Activated effector memory CD4-positive, alpha-beta T cell treated with Interleukin-2 at 50 U/mL for 16 hours (primary cell): ENCODE measurements around the gene ENPP4.
"Not testable (repeated sequence)": the region's sequence is repeated elsewhere in the genome, so short reads cannot be mapped to it uniquely, and the experiment has no call there.

ENCODE experiments used
- DNase-seq: peaks from one replicate; pipeline ENCODE4 v3.0.0-alpha.2; 2020

ENPP4 gene, protein sequence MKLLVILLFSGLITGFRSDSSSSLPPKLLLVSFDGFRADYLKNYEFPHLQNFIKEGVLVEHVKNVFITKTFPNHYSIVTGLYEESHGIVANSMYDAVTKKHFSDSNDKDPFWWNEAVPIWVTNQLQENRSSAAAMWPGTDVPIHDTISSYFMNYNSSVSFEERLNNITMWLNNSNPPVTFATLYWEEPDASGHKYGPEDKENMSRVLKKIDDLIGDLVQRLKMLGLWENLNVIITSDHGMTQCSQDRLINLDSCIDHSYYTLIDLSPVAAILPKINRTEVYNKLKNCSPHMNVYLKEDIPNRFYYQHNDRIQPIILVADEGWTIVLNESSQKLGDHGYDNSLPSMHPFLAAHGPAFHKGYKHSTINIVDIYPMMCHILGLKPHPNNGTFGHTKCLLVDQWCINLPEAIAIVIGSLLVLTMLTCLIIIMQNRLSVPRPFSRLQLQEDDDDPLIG

DNA sequence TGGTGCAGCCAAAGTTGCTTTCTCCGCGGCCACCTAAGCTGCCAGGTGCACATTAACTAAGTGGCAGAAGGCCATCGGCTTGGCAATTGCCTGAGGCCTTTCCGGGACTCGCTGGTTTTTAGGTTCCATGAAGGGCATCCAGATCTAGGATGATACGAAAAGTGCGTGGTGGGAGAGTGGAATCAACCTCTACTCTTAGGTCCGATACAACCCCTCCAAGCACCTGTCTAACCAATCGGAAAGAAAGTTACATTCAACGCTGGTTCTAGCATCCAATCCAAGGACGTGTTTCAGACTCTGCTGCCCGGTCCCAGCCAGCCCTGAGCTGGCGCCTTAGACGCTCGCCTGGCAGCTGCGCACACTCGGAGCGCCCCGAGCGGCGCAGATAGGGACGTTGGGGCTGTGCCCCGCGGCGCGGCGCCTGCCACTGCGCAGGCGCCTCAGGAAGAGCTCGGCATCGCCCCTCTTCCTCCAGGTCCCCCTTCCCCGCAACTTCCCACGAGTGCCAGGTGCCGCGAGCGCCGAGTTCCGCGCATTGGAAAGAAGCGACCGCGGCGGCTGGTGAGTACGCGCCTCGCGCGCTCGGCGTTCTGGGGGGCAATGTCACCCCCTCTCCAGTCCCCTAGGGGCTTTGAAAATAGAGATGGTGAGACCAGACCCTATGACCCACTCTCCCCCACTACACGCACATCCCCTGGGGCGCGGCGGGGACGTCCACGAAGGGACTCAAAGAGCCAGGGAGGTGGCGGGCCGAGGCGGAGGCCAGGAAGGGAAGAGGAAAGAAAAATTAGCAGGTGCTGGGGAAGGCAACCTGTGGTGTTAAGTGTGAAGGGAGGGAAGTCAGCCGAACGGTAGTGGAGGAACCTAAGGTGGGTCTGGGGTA lies at the start of gene ENPP4:
TSS of gene ENPP4 (plus strand) at position 361 of the 883 bp plus-strand sequence. CDS start 9,595 bp downstream, outside the sequence.
- peak; percentile 87 for DNase-seq

DNA sequence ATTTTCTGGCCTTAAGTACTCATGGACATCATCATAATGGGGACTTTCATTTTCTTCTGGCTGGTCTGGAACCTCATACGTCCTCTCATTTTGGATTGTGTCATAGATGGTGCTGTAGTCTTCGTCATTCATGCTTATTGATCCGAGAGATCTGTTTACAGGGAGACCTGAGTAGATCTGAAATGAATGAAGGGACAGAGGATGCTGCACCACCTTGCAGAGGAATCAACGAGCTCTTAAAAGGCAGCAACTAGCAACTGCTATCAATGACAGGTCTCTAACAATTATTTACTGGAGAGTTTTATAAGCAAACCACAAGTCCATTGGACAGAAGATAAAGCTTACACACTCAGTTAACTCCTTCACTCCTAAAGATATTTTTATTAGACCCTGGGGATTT lies 49.7 kb upstream of the ENPP4 start:
- DNase-seq, result no peak

DNA sequence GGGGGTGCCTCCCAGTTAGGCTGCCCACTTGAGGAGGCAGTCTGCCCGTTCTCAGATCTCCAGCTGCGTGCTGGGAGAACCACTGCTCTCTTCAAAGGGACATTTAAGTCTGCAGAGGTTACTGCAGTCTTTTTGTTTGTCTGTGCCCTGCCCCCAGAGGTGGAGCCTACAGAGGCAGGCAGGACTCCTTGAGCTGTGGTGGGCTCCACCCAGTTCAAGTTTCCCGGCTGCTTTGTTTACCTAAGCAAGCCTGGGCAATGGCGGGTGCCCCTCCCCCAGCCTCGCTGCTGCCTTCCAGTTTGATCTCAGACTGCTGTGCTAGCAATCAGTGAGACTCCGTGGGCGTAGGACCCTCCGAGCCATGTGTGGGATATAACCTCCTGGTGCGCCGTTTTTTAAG lies 44.1 kb upstream of the ENPP4 start:
- DNase-seq, result not testable (repeated sequence)

DNA sequence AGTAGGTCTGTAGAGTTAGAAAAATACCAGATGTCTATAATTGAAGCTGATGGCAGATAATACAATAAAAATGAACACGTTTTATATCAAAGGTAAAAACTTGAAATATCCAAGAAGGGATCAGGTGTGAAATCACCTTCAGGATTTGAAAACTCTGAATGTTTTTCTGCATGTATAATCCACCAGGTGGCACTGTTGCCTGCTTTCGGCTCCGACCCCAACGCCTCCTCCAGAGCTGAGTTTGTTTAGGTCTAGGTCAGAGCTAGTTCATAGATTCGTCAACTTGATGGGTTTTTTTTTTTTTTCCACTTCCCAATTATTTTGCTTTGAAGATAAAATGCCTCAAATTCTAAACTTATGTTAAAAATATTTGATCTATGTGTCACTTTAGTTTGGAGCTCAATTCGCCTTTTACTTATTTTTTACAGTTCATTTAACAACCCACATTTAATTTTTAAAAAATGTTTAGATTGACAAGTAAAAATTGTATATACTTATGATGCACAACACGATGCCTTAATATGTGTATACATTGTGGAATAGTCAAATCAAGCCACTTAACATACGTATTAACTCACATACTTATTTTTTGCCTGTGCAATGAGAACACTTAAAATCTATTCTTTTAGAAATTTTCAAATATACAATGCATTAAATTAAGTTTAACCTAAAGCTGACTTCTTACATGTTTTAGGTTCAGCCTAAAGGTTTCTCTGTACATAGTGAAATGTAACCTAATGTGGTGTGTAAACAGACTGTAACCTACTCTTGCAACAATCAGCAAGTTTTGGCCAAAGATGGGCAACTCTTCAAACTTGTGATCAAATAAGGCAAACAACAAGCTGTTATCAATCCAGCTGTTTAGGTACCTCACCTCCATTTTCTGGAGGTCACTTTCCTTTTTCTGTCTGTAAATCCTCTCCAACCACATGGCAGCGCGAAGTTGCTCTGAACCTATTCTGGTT lies 39.4 kb upstream of the ENPP4 start:
- peak; percentile 34 for DNase-seq

DNA sequence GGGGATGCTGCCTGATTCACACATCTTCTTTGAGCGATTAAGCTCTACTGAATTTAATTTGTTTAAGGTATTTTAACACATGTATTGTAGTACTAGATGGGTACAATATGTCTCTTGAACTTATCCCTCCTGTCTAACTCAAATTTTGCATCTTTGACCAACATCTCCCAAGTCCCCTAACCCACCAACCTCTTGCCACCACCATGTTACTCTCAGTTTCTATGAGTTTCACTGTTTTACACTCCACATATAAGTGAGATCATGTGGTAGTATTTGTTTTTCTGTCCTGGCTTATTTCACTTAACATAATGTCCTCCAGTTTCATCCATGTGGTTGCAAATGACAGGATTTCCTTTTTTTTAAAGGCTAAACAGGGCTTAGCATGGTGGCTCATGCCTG lies 38.7 kb upstream of the ENPP4 start:
- no peak for DNase-seq

DNA sequence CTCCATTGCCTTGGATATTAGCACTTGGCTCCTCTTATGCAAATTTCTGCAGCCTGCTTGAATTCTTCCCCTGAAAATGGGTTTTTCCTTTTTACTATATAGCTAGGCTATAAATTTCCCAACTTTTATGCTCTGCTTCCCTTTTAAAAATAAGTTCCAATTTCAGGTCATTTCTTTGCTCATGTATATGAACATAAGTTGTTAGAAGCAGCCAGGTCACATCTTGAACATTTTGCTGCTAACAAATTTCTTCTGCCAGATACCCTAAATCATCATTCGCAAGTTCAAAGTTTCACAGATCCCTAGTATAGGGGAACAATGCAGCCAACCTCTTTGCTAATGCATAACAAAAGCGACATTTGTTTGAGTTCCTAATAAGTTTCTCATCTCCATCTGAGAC lies 34.5 kb upstream of the ENPP4 start:
- DNase-seq, result no peak

DNA sequence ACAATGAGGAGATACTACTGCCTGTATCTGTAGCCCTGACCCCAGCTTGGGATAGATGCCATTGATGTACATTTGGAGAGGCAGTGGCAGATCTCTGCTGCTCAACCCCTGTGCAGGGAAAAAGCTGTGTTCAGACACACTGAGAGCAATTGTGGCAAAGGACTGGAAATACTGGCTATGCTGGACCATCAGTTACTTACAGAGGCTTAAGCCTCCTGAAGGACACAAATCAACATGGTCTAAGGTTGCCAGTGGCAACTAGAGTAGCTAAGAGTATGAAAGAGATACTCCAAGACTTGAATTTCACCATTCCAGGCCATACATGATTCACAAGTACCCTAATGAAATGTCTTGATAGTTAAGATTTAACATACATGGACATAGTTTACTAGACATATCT lies 32.4 kb upstream of the ENPP4 start:
- DNase-seq, result no peak

DNA sequence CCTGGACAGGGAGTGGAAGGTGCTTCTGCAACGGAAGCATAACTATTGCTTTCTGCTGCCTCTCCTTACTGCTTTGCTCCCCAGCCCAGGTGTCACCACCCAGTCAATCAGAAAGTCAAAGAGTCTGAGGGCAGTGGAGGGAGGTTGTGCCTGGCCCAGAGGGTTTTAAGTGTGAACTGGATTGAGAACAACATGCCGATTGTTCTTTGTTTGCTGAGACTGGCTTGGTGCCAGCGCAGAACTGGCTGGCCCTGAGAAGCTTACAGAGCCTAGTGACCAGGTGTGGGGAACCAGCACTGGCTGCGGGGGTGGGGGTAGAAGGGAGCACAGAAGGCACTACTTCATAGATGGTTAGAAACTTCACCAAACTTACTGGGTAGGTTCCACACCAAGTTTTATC lies 31.1 kb upstream of the ENPP4 start:
- no peak for DNase-seq

DNA sequence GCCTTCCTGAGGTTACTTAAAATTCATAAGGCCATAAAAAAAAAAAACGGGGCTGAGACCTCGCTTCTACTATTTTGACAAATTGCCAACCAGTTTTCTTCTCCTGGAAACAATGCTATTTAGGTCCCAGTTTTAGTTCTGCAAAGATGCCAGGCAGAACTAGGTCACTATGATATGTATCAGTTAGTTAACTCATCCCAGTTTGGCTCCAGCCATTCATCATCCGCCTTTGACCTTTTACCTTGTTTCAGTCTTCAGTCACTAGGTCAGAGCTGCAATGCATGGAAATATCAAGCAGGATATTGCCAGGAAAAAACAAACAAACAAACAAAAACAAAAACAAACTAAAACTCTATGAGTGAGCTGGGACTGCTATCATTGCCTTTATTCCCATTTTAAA lies 29.8 kb upstream of the ENPP4 start:
- no peak for DNase-seq

DNA sequence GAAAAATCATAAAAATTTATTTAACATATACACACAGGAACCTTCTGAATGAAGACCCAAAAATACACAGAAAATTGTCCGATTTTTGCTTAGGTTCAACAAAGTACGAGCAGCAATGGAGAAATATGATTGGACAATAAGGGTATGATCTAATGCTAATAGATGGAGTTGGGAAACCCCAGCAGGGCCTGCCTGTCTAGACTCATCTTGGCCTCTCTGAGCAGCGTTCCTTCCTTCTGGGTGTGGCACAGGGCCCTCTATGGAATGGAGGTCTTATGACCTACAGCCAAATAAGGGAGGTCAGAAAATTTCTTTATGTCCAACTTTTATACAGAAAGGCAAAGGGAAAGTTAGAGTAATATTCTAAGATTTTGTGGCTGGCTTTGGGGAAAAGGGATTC lies 27.7 kb upstream of the ENPP4 start:
- DNase-seq, result no peak

DNA sequence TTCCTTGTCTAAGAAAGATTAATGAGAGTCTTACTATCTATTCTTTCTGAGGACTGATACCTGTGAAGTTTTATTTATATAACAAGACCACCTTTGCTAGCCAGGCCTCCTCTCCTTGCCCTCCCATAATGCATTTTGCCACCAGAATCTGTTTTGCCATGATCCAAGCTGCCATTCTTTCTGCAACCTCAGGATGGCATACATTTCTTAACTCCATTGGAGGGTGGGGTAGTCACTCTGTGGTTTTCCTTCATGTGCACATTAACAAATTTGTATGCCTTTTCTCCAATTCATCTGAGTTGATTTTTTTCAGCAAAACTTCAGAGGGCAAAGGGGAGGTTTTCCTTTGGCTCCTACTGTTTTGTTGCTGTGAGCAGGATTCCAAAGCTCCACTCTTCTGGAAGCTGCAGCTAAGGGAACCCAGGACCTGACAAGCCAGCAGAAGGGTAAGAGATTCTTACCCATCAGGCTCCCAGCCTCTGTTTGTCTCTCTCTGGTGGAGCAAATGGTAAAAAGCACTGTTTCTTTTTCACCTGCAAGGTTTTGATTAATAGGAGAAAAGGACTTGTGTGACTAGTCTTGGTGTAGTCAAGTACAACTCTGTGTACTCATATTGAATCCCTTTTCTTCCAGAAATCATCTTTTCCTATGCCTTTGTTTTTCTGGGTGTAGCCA lies 26.2 kb upstream of the ENPP4 start:
- no peak for DNase-seq

DNA sequence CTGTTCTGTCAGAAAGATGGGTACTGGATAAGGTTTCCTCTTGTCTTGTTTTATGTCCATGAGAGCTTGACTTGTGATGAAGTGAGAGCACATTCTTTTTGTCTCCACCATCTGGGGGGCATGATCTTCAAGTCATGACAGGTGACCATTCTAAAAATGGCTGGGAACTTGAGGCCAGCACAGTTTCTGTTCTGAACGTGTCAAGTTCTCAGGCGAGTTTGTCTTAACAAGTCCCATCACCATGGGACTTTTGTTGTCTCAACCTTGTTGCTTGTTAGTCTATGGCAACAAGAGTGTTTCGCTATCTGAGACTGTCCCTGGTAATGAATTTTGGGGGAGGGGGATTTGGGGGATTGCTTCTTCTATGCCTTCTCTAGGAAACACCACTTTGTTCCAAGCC lies 25.6 kb upstream of the ENPP4 start:
- no peak for DNase-seq

DNA sequence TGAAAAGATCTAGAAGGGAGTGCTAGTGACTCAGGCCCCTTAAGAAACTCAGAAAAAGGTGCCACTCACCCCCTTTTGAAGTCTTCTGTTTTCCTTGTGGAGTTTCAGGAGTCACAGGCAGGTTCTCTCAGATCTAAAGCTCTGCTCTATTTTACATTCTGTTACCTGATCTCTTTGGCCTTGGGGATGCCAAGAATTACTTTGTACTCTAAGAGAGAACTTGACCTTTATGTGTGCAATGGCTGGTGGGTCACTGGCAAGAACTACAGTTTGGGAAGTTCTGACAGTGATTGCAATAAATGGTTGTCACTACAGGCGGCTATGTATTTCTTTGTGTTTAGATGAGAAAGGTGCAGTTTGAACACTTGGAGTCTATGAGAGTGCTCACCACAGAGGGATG lies 24.2 kb upstream of the ENPP4 start:
- DNase-seq, result no peak

DNA sequence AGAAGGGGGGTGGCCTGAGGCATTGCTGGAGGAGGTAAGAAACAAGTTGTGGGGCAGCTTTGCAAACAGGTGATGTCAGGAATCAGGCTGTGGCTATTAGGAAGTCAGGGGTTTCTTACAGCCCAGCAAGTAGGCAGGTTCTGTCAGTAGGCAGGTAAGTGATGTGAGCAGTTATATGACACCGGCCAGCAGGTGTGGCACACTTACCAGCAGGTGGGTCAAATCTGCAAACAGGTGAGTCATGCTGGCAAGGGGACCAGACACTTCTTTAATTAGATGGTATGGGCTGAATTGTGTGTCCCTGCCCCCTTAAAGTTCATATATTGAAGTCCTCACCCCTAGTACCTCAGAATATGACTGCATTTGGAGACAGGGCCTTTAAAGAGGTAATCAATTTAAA lies 16.4 kb upstream of the ENPP4 start:
- DNase-seq, result no peak

DNA sequence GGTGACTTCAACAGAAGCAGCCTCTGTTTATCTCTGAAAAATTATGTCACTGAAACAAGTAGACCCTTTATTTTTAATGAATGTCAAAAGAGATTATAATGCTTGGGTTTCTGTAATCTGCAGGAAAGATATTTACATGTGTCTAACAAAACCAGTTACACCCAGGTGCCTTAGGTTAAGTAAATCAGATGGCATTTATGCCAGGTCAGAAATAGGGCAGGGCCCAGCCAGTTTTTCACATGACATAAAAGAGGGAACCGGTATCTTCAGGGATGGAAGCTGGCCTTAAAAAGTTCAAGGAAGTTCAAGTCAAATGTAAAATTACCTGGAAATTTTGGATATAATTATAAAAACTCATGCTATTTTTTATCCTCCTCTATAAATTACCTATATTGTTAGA lies 14.2 kb upstream of the ENPP4 start:
- no peak for DNase-seq

DNA sequence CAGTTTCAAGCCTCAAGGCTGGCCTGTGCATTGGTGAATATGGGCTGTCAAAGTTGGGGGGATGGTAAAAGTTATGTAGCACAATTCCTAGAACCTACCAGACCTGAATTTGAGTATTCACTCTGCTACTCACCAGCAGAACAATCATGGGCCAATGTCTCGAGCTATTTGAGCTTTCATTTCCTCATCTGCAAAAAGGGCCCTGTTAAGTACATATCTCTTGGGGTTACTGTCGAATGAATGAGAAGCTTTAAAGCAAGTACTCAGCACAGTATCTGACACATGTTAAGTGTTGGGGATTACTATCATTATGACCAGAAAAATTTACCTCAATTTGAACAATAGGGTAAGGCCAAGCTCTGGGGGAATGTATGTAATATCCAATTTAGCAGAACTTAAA lies 13.5 kb upstream of the ENPP4 start:
- no peak for DNase-seq

DNA sequence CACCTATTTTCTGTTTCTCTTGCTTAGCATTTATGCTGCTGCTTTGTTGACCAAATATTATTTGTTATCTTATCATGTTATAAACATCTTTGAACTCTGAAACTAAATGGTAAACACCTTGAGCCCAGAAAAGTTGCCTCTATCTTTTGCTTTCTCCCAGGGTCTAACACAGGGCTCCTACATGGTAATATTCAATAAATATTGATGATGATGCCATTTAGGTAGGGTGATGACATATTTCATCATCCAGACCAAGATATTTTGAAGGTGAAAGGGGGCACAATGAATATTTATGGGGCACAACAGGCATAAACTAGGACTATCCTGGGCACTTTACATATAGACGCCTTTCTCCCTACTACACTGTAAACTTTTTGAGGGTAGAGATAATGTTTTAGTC lies 11.6 kb upstream of the ENPP4 start:
- no peak for DNase-seq

DNA sequence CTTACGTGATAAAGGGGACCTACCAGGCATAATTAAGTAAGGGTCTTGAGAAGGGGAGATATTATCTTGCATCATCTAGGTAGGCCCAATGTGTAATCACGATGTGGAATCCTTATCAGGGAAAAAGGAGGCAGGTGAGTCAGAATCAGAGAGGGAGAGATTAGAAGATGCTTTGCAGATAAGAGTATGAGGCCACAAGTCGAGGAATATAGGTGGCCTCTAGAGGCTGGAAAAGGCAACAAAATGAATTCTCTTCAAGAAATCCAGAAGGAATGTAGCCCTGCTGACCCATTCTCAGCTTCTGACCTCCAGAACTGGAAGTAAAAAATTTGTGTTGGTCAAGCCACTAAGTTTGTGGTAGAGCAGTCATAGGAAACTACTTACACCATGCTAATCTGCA lies 11.0 kb upstream of the ENPP4 start:
- no peak for DNase-seq

DNA sequence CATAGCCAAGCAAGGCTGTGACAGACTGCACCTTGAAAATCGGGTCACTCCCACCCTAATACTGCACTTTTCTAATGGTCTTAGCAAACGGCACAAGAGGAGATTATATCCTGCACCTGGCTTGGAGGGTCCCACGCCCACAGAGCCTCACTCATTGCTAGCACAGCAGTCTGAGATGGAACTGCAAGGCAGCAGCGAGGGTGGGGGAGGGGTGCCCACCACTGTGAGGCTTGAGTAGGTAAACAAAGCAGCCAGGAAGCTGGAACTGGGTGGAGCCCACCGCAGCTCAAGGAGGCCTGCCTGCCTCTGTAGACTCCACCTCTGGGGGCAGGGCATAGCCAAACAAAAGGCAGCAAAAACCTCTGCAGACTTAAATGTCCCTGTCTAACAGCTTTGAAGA lies 10.1 kb upstream of the ENPP4 start:
- DNase-seq, result not testable (repeated sequence)

DNA sequence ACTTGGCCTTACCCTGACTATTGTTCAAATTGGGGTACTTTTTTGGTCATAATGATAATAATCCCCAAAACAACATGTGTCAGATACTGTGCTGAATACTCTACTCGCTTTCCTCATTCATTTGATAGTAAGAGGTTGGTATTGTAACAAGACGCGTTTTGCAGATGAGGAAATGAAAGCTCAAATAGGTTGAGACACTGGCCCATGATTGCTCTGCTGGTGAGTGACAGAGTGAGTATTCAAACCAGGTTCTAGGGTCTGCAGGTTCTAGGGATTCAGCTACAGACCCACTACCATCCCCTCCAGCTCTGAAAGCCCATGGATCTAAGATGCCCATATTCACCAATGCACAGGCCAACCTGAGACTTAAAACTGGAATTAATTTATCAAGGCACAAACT lies 1.3 kb upstream of the ENPP4 start:
- no peak for DNase-seq

DNA sequence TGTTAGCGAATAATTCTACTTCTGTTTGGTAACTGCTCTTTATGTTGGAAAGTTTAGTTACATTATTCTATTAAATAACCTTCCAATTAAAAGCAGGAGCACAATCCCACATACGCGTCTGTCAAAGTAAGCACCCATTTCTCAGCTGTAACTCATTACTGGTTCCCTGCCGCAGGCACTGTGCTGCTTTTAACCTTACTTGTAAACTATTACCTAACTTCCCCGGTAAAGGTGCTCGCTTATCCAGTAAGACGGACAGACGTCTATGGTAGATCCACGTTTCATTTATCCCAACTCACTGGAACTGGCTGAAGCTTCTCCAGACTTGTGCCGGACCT lies 529 bp upstream of the ENPP4 start:
- DNase-seq, result no peak

DNA sequence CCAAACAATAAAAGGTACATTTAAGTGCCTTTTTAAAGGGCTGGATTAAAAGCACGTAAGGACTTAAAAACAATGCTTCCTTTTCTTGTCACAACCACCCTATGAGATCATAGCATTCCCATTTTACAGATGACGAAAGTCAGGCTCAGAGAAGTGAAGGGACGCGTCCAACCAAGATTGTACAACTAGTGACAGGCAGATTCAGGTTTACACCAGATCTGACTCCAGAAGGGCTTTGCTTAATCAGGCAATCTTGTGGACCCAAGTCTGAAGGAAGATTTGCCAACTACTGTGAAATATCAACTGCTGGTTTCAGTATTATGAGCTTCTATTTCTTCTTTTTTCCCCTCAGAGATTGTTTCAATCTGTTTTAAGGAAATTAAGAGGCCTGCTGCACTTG lies 877 bp downstream of the ENPP4 start:
- no peak for DNase-seq
